B cell (primary cell): ENCODE measurements around the gene TMEM233.

Source experiments
- CTCF ChIP-seq: fragments of 200-600 bp; IDR thresholded peaks from one replicate; pipeline ENCODE4 v1.8.0; 2022; ENCODE audit warnings: antibody characterized with exemption, mild to moderate bottlenecking
- EZH2 ChIP-seq: IDR thresholded peaks from 2 replicates; pipeline ENCODE4 v1.6.1; 2012; ENCODE audit warnings: borderline replicate concordance, low read depth, mild to moderate bottlenecking, moderate library complexity, low read length; ENCODE audit not compliant: insufficient read depth, poor library complexity, severe bottlenecking

GRCh38 chr12:119589634-119590033 is 3.9 kb upstream of the TMEM233 start:
- no peak for TF ChIP-seq CTCF
- TF ChIP-seq EZH2: no peak
